Fibroblast of lung (primary cell): ENCODE measurements around the gene F13A1. TPM values are rescaled to one million over a fixed set of nuclear protein-coding genes. Genes with fewer than 3 reads are reported as not detected.

Experiments used
- DNase-seq, 2 donors: peaks; one replicate each; pipeline versions ENCODE4 v3.0.0 to v3.0.0-alpha.2; 2010; ENCODE audit warnings: low read depth in 2 of 2
- H2AFZ ChIP-seq: 2 replicates; pipeline ENCODE4 v1.5.1; 2012; ENCODE audit warnings: low read length, control low read depth, inconsistent platforms
- H3K27ac ChIP-seq: 2 replicates; pipeline ENCODE4 v1.5.1; 2011; ENCODE audit warnings: low read length, control low read depth; ENCODE audit not compliant: insufficient read depth
- H3K27me3 ChIP-seq: 2 replicates; pipeline ENCODE4 v1.5.1; 2011; ENCODE audit warnings: mild to moderate bottlenecking, low read length; ENCODE audit not compliant: control insufficient read depth, insufficient read depth
- H3K36me3 ChIP-seq: 2 replicates; pipeline ENCODE4 v1.5.1; 2011; ENCODE audit warnings: low read length; ENCODE audit not compliant: control insufficient read depth, insufficient read depth
- H3K4me1 ChIP-seq: 2 replicates; pipeline ENCODE4 v1.5.1; 2011; ENCODE audit warnings: low read length; ENCODE audit not compliant: control insufficient read depth, insufficient read depth; ENCODE audit errors: extremely low read depth
- H3K4me2 ChIP-seq: 2 replicates; pipeline ENCODE4 v1.5.1; 2011; ENCODE audit warnings: low read length, control low read depth; ENCODE audit not compliant: insufficient read depth; ENCODE audit errors: extremely low read depth
- H3K4me3 ChIP-seq, 4 experiments: fragments of 200-600 bp in 1 of 4; sonication (generic) in 1 of 4; replicated peaks in 1 of 4; 2 replicates each; pipeline ENCODE4 v1.5.1; 2011 to 2016; ENCODE audit warnings: low read length in 4 of 4, low read depth in 3 of 4, mild to moderate bottlenecking in 3 of 4, control low read depth in 2 of 4, inconsistent platforms in 1 of 4, mixed read lengths in 1 of 4; ENCODE audit not compliant: insufficient read depth in 1 of 4; ENCODE audit errors: control extremely low read depth in 1 of 4
- H3K79me2 ChIP-seq: 2 replicates; pipeline ENCODE4 v1.5.1; 2012; ENCODE audit warnings: mild to moderate bottlenecking, low read length, inconsistent platforms; ENCODE audit not compliant: control insufficient read depth, insufficient read depth
- H3K9ac ChIP-seq: 2 replicates; pipeline ENCODE4 v1.5.1; 2011; ENCODE audit warnings: mild to moderate bottlenecking, low read length, control low read depth; ENCODE audit not compliant: insufficient read depth
- H3K9me3 ChIP-seq: 2 replicates; pipeline ENCODE4 v1.5.1; 2012; ENCODE audit warnings: low read depth, low read length; ENCODE audit not compliant: control insufficient read depth, insufficient read depth
- H4K20me1 ChIP-seq: 2 replicates; pipeline ENCODE4 v1.5.1; 2011; ENCODE audit warnings: low read length; ENCODE audit not compliant: control insufficient read depth, insufficient read depth; ENCODE audit errors: extremely low read depth
- EZH2 ChIP-seq: IDR thresholded peaks from 2 replicates; pipeline ENCODE4 v1.5.1; 2012; ENCODE audit warnings: low read length, control low read depth, mild to moderate bottlenecking; ENCODE audit errors: missing control alignments
- polyA plus RNA-seq, 2 donors: library from polyadenylated mRNA; depleted of rRNA in 1 of 2; stranded (reverse) in 1 of 2; unstranded in 1 of 2; fragments of >200 nt; gene quantifications; 2 replicates each; pipeline ENCODE4 v1.2.1, GENCODE V29; 2011 to 2012; ENCODE audit warnings: missing spikeins in 1 of 2
- total RNA-seq: library from RNA; depleted of rRNA; stranded (reverse); fragments of >200 nt; gene quantifications from 2 replicates; pipeline ENCODE4 v1.2.1, GENCODE V29; 2014
- TF ChIP-seq, protein P1 (sequence below), 2 donors: IDR thresholded peaks in 1 of 2; conservative IDR thresholded peaks in 1 of 2; 1 replicate in 1 of 2; 2 replicates in 1 of 2; pipeline ENCODE4 v1.5.1; 2011 to 2012; ENCODE audit warnings: low read length in 2 of 2, control low read depth in 1 of 2, inconsistent platforms in 1 of 2, low read depth in 1 of 2, mild to moderate bottlenecking in 1 of 2

The F13A1 gene
- total and polyA plus RNA-seq, 2 donors (not counting 1 experiment from before 2014, with no cell fraction given), result not detected

DNA sequence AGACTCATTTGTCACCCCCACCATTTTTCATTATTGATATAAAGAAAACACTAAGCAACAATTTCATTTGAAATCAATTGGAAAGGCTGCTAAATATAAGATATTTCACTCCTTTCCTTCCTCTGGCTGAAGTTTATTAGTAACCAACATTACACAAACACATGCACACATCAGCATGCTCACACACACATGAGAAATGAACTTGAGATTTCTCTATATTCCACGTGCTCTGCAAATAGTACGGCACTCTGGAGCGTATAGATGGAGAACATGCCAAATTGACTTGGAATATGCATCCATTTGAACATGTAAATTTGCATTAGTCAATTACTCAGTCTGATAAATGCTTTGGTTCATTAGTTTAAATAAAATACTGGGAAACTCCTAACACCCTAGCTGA is 37.1 kb upstream of the F13A1 start:
- Histone ChIP-seq H3K9ac (no peak overlapping the region), H3K27me3 (no peaks in the 10 kb centered on the region), H3K4me2 (no peak overlapping the region), H3K4me1 (no peaks in the 10 kb centered on the region), H2AFZ (no peak overlapping the region), H3K4me3 (no peak overlapping the region), H3K36me3 (no peaks in the 10 kb centered on the region), H3K27ac (no peak overlapping the region), H3K9me3 (no peaks in the 10 kb centered on the region), H4K20me1 (no peaks in the 10 kb centered on the region), H3K79me2 (no peaks in the 10 kb centered on the region)
- no peak for DNase-seq
- TF ChIP-seq, protein P1, sequence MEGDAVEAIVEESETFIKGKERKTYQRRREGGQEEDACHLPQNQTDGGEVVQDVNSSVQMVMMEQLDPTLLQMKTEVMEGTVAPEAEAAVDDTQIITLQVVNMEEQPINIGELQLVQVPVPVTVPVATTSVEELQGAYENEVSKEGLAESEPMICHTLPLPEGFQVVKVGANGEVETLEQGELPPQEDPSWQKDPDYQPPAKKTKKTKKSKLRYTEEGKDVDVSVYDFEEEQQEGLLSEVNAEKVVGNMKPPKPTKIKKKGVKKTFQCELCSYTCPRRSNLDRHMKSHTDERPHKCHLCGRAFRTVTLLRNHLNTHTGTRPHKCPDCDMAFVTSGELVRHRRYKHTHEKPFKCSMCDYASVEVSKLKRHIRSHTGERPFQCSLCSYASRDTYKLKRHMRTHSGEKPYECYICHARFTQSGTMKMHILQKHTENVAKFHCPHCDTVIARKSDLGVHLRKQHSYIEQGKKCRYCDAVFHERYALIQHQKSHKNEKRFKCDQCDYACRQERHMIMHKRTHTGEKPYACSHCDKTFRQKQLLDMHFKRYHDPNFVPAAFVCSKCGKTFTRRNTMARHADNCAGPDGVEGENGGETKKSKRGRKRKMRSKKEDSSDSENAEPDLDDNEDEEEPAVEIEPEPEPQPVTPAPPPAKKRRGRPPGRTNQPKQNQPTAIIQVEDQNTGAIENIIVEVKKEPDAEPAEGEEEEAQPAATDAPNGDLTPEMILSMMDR (conservative IDR thresholded peaks at IDR 0.05 in 1 of 2, IDR thresholded peaks at IDR 0.05 in 1 of 2; ENCODE audit: low read depth in 1 of 2, low read length in 2 of 2), result no peak
- no peak for TF ChIP-seq EZH2

DNA sequence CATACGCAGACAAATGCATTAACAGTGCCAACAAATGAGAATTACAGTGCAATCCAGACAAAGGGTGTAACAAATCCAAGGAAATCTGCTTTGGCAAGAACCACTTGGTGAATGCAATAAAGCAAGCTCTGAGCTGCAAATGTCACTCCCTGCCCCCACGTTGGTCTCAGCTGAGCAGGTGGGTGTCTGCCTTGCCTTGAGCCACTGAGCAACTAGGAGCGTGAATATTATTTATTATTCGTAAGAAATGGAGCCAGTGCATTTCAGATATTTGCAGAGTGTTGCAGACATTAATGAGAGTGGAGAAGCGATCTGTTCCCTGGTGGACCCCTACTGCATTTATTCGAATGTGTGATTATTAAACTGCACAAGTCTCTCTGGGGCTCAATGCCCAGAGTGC is 36.6 kb upstream of the F13A1 start:
- Histone ChIP-seq H3K9ac (no peak overlapping the region), H3K36me3 (no peaks in the 10 kb centered on the region), H3K9me3 (no peaks in the 10 kb centered on the region), H2AFZ (no peak overlapping the region), H3K27me3 (no peaks in the 10 kb centered on the region), H3K79me2 (no peaks in the 10 kb centered on the region), H3K4me2 (no peak overlapping the region), H3K4me1 (no peaks in the 10 kb centered on the region), H3K27ac (no peak overlapping the region), H4K20me1 (no peaks in the 10 kb centered on the region), H3K4me3 (no peak overlapping the region)
- TF ChIP-seq EZH2, result no peak
- TF ChIP-seq, protein P1 (conservative IDR thresholded peaks at IDR 0.05 in 1 of 2, IDR thresholded peaks at IDR 0.05 in 1 of 2; ENCODE audit: low read depth in 1 of 2, low read length in 2 of 2), result no peak
- DNase-seq, result no peak

DNA sequence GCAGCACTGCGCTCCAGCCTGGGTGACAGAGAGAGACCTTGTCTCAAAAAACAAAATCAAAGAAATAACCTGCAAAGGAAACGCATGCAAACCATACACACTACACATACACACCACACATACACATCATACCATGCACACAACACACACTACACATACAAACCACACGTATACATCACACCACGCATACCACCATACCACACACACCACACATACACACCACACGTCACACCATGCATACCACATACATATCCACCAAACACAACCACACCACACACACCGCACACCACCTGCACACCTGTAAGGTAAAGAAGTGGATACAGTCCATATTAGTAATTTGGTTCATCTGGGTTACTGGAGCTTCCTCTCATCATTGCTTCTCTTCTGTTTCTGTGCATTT is 32.3 kb upstream of the F13A1 start:
- no peaks in the 10 kb centered on the region for H3K79me2 ChIP-seq
- no peaks in the 10 kb centered on the region for H4K20me1 ChIP-seq
- H3K4me1 ChIP-seq, result no peaks in the 10 kb centered on the region
- no peak for TF ChIP-seq EZH2
- TF ChIP-seq, protein P1 (conservative IDR thresholded peaks at IDR 0.05 in 1 of 2, IDR thresholded peaks at IDR 0.05 in 1 of 2; ENCODE audit: low read depth in 1 of 2, low read length in 2 of 2), result no peak
- no peak overlapping the region for H2AFZ ChIP-seq
- no peak overlapping the region for H3K27ac ChIP-seq
- H3K27me3 ChIP-seq, result no peaks in the 10 kb centered on the region
- H3K4me2 ChIP-seq, result no peak overlapping the region
- no peak for DNase-seq
- H3K9ac ChIP-seq, result no peak overlapping the region
- no peaks in the 10 kb centered on the region for H3K36me3 ChIP-seq
- no peak overlapping the region for H3K4me3 ChIP-seq
- H3K9me3 ChIP-seq, result no peaks in the 10 kb centered on the region
